ENCODE measurements around the gene EPHB2.
"Not testable (repeated sequence)": the region's sequence is repeated elsewhere in the genome, so short reads cannot be mapped to it uniquely, and the experiment has no call there.

EPHB2 gene

GRCh38 chr1:22917989-22918388 lies 207.3 kb downstream of the EPHB2 start:
- DNase-seq (ENCODE audit: low read depth) = no peak

- no peak for DNase-seq (ENCODE audit: low read depth)
These were observed 208.0 kb downstream of the EPHB2 start for GRCh38 chr1:22918644-22919043.

- no peak for DNase-seq (ENCODE audit: low read depth)
These were observed 208.8 kb downstream of the EPHB2 start for GRCh38 chr1:22919341-22920025.

GRCh38 chr1:22920026-22920733 lies 209.5 kb downstream of the EPHB2 start:
- DNase-seq (ENCODE audit: low read depth) = no peak

- no peak for DNase-seq (ENCODE audit: low read depth)
These were observed 210.3 kb downstream of the EPHB2 start for GRCh38 chr1:22920734-22921451.

- no peak for DNase-seq (ENCODE audit: low read depth)
These were observed 210.9 kb downstream of the EPHB2 start for GRCh38 chr1:22921452-22922126.

GRCh38 chr1:22922640-22923039 lies 212.0 kb downstream of the EPHB2 start:
- no peak for DNase-seq (ENCODE audit: low read depth)

- no peak for DNase-seq (ENCODE audit: low read depth)
These were observed 214.5 kb downstream of the EPHB2 start for GRCh38 chr1:22925111-22925510.

- DNase-seq (ENCODE audit: low read depth) = no peak
These were observed 219.7 kb downstream of the EPHB2 start for GRCh38 chr1:22930240-22930912.

- DNase-seq (ENCODE audit: low read depth) = no peak
These were observed 222.3 kb downstream of the EPHB2 start for GRCh38 chr1:22932803-22933470.

GRCh38 chr1:22935433-22935832 lies 224.8 kb downstream of the EPHB2 start:
- no peak for DNase-seq (ENCODE audit: low read depth)

- no peak for DNase-seq (ENCODE audit: low read depth)
These were observed 226.0 kb downstream of the EPHB2 start for GRCh38 chr1:22936681-22937080.

- no peak for DNase-seq (ENCODE audit: low read depth)
These were observed 230.6 kb downstream of the EPHB2 start for GRCh38 chr1:22941257-22941656.

GRCh38 chr1:22944346-22945055 lies 233.9 kb downstream of the EPHB2 start:
- DNase-seq (ENCODE audit: low read depth) = no peak

GRCh38 chr1:22945171-22945570 lies 234.5 kb downstream of the EPHB2 start:
- not testable (repeated sequence) for DNase-seq (ENCODE audit: low read depth)

GRCh38 chr1:22949822-22950331 lies 239.2 kb downstream of the EPHB2 start:
- no peak for DNase-seq (ENCODE audit: low read depth)

- no peak for DNase-seq (ENCODE audit: low read depth)
These were observed 241.2 kb downstream of the EPHB2 start for GRCh38 chr1:22951796-22952195.

- no peak for DNase-seq (ENCODE audit: low read depth)
These were observed 242.0 kb downstream of the EPHB2 start for GRCh38 chr1:22952694-22953056.

- no peak for DNase-seq (ENCODE audit: low read depth)
These were observed 242.6 kb downstream of the EPHB2 start for GRCh38 chr1:22953057-22953739.

- no peak for DNase-seq (ENCODE audit: low read depth)
These were observed 243.1 kb downstream of the EPHB2 start for GRCh38 chr1:22953740-22954141.

All from stimulated activated CD4-positive, alpha-beta T cell treated with anti-CD3 and anti-CD28 coated beads, Interleukin-2, amount 100 ng/mL, for 4 hours (primary cell).